8988T (cell line): ENCODE measurements around the gene TRABD2B.

Source experiments
- DNase-seq: peaks from one replicate; pipeline ENCODE4 v3.0.0; 2011

The TRABD2B gene

DNA sequence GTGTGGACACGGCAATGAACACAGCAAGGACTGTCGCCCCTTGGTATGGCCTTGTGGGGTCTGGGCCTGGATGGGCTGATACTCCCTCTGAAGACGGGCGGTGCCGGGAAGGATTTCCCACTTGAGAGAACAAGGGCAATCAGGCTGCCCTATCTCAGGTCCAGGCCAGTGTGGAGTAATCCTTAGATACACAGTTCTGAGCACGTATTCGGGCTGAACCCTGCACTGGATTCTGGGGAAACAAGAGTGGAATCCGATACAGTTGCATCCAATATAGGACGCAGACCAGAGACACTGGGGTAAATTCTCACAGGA, 177.7 kb downstream of the TRABD2B start:
- no peak for DNase-seq

DNA sequence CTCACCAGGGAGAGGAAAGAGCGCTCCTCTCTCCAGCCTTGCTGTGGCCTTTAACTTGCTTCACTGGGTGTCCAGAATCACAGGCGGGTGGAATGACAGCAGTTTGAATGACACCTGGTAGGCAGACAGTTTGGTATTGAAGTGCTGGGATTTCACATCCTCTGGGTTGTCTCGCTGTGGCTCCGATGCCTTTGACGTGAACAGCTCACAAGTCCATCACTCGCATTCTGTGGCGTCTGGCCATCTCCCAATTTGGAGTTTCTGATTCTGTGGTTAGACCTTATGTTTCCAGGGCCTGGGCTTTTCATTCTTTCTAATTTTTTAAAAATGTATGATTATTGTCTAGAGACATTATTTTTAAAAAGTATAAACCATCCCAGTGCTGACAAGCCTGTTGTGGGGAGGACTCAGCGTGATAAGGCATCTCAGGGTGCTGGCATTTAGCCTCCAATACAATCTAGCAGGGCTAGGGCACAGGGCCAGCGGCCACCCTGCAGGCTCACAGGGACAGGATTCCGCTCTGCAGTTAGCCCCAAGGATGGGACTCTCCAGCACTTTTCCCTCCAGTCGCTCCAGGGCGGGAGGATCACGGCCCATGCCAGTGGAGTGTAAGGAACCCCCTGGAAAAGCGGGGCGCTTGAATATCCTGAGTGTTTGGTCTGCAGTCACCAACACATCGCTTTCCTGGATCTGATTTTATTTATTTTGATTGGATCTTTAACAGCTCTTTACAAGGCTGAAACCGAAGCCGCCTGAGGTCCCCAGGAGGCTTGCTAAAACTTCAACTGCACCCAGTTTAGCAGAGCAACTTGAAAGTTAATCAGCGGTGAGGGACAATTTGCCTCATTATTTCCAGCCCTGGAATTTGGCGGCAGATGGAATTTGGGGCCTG, 178.3 kb downstream of the TRABD2B start:
- DNase-seq = no peak

DNA sequence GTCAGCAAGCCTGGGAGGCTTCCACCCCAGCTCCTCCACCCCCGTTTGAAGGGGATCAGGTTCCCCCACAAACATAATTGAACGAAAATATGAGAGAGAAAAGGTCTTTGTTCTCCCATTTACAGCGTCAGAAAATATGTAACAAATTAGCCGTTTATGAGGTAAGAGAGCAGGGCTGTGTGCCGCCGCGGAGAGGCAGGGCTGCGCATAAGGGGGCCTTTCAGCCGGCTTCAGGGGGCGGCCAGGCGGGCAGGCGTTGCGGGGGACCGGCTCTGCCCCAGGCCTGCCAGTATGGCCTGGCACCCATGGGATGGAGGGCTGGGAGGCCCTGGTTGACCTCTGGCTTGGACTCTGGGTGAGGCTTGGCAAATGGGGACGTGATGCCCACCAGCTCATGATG, 179.3 kb downstream of the TRABD2B start:
- no peak for DNase-seq

DNA sequence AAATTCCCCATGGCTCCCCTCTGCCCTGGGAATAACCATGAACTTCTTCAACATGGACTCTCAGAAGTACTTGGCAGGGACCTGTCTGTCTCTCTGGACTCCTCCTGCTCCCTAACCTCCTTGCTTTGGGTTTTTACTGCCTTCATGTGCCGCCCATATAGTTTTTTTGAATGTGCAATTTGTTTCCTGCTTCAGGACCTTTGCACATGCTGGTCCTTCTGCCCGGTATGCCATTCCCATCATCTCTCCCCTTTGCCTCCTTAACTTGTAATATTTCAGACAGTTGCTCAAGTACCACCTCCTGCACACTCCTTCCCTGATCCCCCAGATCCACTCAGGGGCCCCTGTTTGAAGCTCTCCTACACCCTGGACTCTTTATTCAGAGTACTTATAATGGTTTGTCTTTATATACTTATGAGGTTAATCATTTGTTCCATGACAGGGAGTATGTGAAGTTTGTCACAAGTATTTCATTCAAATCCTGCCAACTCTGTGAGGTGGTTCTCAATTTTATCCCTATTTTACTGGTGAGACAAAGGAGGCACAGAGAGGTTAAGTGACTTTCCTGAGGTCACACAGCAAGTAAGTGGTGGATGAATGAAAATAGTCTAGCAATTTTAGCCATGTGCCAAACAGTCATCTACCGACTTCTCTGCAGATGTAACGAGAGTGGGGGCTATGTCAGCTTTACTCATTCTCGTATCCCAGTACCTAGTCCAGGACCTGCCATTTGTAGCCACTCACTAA, 180.7 kb downstream of the TRABD2B start:
- DNase-seq = no peak

DNA sequence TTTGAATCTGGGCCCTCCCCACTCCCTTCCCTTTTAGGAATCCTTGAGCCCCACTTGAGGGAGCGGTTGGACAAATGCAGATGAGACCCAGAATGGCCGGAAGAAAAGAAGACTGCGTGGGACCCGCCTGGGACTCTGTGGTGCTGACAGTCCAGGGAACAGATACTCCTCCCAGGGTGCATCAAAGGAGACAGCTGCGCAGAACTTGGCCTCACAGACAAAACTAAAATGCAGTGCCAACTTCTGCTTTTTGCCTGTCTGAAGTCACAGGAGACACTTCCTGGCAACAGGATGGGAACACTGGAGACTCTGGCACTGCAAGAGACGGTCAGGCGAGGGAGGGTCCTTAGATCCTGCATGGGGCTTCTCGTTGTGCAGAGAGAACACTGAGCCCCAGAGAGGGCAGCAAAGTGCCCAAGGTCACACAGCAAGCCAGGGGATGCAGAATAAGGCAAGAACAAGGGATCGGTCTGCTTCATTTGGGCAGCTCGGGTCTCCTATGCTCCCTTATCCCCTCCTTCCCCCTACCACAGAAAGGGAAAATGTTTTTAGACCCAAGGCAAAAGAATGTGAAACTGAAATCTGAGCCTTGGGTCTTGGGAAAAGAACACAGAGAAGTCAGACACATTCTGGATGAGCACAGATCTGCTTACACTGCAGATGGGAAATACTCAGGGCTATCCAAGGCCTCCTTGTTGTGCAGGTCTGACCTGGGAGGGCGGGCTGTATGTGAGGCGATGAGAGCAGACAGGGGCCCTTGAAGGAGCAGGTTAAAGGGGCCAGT, 182.4 kb downstream of the TRABD2B start:
- DNase-seq = no peak

DNA sequence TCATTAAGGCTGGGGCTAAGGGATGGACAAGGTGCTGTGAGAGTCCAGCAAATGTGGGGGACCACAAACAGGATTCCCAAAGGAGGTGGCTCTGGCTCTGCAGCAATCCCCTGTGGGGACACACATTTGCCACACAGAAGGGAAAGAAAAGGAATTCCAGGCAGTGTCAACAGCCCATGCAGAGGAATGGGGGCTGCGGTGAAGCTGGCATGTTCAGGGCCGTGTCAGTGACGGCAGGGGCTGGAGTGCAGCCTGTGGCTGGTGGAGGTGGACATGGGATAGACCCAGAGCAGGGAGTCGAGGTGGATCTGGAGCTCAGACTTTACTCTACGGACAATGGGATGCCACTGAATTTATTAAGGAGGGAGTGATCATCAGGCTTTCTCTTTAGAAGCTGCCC, 183.2 kb downstream of the TRABD2B start:
- no peak for DNase-seq

DNA sequence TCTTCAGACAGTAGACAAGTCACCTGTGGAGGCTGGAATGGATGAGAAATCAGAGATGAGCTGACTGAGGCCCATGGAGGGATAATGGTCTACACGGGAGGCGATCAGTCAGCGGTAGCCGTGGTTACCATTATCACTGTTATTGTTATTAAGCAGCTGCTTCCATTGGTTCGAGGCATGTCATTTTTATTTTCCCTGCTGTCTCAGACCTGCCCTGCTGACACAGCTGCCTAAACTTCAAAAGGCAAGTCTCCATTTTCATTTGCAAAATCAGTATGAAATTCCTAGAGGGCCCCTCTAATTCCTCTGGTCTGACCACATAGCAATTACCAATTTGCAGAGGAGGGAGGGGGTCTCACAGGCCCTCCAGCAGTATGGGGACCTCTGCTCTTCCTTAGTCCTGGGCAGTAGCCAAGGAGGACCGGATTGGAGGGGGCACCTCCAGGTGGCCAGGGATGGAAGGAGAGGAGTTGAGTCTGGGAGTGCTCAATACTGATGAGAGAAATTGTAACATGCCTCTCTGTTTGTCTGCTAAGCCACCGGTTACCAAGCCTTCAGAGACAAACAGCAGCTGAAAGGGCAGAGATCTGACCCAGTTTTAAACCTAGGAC, 184.2 kb downstream of the TRABD2B start:
- no peak for DNase-seq

DNA sequence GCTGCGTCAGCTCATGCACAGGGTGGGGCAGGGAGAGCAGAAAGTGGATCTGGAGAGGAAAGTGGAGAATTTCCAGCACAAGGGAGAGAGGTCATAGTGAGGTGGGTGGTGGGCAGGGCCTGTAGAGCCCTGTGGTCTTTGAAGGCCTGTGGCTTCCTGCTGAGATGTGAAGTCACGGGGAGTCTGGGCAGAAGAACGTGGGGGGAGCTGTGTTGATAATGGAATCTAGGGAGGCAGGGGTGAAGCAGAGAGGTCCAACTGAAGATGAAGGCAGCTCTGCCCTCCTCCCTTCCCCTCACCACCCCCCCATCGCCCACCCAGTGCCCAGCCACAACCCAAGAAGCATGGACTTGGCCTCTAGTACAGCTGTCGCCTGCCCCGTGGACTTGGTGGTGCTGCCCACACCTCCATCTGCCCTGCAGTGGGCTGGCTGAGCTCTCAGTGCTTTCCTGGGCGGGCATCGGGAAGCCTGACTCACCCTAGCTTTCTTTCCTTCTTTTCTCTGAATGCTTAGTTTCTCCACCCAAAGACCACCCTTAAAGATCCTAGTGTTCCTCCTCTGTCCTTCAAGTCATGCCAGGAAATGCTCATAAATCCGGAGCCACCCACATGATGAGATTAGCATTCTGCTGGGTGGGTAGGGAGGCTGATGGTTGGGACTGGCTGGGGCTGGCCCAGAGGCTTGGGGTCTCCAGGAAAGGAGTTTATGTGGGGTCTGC, 186.1 kb downstream of the TRABD2B start:
- DNase-seq = no peak

DNA sequence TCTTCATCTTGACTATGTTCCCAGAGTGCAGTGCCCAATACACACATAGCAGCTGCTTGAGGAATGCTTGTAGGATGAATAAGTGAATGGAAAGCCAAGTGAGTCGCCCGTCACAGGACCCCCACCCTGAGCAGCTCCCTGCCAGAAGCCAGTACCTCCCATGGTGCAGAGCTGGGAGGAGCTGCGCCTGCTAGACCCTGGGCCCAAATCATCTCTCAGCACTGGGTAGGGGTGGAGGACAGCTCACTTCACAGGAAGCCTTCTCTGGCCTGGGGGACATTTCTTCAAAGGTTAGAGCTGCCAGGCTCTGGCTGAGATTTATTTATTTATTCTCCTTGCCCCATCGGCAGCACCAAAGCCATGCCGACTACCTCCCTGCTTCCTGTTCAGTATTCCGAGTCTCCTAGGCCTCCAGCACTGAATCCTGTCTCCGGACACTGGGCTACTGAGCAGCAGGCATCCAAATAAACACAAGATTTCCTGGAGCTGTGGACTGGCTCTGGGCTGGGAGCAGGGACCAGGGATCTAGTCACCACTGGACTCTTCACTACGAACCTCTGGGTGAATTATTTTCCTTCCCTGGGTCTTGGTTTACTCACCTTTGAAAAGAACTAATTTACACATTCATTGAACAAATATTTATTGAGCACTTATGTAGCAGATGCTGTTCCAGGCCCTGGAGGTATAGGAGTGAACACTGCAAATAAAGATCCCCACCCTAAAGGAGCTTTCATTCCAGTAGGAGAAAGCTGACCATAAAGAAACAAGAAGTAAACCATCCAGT, 187.7 kb downstream of the TRABD2B start:
- DNase-seq = no peak

DNA sequence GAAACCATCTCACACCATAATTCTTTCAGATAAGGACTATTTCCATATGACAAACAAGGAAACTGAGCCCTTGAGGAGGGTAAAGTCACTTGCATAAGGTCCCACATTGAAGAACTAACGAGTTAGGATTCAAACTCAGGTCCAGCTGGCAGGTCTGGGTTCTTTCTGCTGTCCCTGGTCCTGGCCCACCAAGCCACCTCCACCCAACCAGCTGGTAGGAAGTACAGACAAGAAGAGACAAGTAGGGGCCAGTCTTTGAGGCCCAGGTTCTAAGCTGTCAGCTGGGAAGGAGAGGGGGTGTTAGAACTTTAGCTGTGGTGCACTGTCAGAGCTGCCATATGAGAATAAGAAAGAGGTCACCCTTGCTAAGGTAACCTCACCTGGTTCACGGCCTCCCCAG, 188.6 kb downstream of the TRABD2B start:
- DNase-seq = no peak

DNA sequence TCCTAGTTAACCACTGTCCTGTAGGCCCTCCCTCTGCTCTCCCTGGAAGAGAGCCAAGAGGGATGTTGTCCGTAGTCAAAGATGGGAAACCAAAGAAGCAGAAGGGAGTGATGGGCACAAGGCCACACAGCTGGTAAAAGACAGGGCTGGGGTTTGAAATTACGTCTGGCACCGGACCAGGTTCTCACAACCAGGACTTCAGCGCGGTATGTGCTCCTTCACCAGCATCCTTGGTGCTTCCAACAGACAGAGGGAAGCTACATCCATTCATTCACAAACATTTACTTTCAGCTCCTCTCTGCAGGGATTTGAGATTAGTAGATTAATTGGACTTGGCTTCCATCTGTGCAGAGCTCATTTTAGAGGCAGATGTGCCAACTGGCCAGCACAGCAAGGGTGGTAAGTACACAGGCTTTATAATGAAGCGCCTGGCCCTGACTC, 191.2 kb downstream of the TRABD2B start:
- no peak for DNase-seq

DNA sequence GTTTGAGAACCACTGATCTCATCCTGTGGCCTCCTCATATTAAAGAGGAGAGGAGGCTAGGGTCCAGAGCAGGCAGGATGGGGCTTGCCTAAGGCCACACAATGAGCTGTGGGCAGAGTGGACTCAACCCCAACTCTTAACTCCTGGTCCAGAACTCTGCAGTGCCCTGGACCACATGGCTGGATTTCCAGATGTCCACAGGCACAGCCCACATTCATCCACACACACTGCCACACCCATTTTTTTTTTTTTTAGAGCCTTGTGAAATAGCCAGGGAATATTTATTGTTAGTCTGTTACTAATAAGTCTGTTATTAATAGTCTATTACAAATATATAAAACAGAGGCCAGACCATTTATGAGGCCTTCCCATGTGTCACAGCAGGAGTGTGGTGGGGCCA, 192.2 kb downstream of the TRABD2B start:
- DNase-seq = no peak

DNA sequence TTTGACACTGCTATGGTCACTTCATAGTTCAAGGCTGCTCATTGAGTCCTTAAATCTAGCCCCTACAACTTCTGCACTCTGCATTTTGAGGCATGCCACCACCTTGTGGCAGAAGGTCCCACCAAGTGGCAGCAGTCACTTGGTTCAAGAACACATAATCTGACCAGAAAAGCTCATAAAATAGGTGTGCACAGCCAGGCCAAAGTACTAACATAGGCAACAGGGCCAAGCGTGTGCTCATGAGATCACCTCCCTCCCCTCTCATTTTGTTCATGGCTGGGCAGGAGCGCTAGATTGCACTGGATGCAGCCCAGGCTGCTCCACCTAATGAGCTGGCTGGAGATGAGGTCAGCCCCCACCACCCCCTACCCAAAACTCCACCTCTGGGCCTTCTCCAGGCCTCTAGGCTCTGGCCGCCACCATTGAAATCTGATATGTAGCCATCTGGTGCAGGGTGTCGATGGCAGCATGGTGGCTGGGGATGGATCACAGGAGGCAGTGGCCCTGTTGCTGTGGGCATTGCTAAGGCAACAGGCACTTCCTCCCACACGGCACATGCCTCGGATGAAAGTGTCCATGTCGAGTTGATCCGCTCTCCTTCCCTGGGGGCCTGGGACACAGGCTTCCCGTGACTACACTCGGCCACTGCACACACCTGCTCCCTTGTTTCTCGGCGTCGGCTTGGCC, 193.2 kb downstream of the TRABD2B start:
- DNase-seq = no peak

DNA sequence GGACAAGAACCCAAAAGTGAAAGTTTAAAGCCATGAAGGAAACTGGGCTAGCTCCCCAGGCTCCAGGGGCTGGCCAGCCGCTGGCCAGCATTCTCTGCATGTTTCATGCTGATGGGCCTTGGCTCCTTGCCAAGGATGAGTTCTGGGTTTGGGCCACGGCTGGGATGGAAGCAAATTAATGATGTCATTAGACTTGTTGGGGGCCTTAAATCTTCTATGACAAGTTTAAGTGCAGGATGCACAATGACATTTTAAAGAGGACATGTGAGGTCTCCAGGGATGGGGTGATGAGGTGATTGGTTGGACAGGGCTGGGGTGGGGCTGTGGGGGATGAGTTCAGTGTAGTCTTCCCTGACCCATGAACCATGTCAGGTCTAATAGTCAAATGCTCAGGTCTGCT, 199.6 kb downstream of the TRABD2B start:
- DNase-seq = no peak

DNA sequence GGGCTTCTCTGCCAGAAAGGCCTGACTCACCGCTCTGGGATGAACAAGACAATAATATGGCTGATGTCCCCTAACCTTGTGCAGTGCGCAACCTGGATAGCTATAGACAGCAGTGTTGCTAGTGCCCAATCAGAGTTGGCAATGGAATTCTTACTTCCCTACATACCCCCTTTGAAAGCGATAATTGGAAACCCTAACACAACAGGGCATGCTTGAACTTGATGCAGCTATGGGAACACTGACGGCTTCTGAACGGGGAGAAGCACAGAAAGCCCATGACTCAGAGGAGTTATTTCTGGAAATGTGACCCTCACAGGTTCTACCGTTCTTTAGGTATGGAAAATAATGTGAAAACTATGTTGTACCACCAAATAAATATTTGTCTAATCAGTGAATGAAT, 200.6 kb downstream of the TRABD2B start:
- DNase-seq = no peak

DNA sequence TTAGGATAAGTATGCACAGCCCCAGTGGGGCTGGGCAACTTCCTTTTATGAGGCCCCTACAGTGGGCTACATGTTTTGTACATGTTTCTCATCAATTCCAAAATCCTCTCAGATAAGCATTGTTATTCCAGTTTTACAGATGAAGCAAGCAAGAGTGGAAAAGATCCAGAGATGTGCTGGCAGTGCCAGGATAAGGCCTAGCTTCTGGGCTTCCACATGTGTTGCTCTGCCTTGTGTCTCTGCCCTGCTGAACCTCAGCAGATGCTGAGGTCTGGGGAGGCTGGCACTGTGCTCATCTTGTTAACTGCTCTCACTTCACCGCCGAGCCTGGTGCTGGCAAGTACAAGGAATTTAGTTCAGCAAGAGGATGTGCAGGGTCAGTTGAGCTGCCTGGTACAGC, 202.1 kb downstream of the TRABD2B start:
- no peak for DNase-seq

DNA sequence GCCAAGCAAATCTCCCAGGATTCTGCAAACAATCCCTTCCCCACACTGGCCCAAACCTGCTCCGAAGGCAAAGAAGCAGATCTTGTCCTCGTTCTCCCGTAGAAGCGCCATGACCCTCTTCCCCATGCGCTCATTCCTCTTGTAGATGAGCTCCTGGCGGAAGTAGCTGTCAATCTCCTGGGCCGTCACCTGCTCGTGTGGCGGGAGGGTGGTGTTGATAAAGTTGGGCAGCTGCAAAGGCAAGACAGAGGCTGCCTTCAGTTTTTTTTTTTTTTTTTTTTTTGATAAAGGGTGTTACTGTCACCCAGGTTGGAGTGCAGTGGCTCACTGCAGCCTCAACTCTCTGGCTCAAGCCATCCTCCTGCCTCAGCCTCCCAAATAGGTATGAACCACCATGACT, 202.7 kb downstream of the TRABD2B start:
- DNase-seq = no peak

DNA sequence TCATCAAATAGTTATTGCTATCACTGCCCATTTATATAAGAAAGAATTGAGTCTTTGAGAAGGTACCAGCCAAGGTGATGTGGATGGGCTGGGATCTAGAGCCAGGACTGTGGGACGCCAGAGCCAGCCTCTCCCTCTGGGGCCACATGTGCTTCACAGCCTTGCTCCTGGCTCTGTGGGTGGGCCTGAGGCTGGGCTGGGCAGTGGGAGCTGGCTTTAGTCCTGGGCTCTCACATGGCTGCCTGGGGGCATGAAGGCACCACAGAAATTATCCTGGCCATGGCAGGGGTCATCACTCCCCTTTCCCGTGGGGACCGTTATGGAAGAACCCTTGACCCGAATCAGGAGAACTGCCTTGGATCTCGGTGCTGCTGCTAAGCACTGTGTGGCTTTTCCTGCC, 203.1 kb downstream of the TRABD2B start:
- no peak for DNase-seq

DNA sequence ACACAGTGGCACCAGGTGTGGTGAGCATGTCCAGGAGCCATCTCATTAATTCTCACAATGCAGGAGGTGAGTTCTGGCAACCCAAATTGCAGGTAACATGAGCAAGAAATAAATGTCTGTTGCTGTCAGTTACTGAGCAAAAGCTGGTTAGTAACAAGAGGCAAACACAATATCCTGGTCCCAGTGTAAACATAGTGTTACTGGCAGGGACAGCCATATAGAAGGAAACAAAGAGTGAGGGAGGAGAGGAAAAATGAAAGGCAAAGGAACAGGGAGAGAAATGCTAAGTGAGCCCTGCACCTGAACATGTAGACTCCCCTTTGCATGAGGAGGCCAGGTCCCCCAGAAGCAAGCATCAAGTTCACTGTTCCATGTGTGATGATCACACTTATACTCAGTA, 203.6 kb downstream of the TRABD2B start:
- no peak for DNase-seq

DNA sequence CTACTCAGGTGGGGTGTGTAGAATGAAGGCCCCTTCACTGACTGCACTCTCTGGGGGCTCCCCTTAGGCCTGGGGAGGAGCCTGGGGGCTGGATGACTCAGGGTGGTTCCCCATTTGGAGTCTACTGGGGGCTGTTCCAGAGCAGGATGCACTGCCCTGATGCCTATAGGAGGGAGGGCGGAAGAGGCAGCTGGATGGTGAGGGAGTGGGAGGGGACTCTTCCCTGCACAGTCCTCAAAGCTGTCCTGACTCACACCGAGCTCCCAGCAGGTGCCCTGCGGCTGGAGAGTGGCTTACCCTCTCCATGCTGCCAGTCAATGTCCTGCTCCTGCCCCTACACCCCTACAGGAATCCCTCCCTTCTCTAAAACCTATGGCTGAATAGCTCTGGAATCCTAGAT, 204.4 kb downstream of the TRABD2B start:
- DNase-seq = no peak
